ENCODE results near the gene CCDC83.
A peak's percentile ranks its signal among the peaks of the same experiment; 100 is the strongest.

Gene CCDC83

GRCh38 chr11:85935751-85936150, 80.6 kb downstream of the CCDC83 start:
- no peak for TF ChIP-seq CTCF (IDR thresholded peaks at IDR 0.05)
- Histone ChIP-seq H3K4me3 (no peak overlapping the region), H3K27ac (no peak overlapping the region)
- DNase-seq (ENCODE audit: low spot score): no peak

- no peak overlapping the region for H3K27ac ChIP-seq
- TF ChIP-seq CTCF (IDR thresholded peaks at IDR 0.05): no peak
Observed at GRCh38 chr11:85937835-85938234, 82.7 kb downstream of the CCDC83 start.

GRCh38 chr11:85939099-85940015, 84.2 kb downstream of the CCDC83 start:
- Histone ChIP-seq H3K27ac (no peak overlapping the region), H3K4me3 (no peak overlapping the region)
- DNase-seq (ENCODE audit: low spot score): no peak
- TF ChIP-seq CTCF (IDR thresholded peaks at IDR 0.05): no peak

More at GRCh38 chr11:85937835-85938234, 82.7 kb downstream of the CCDC83 start:
- no peak overlapping the region for H3K4me3 ChIP-seq
- DNase-seq (ENCODE audit: low spot score): no peak

GRCh38 chr11:85941380-85941973, 86.3 kb downstream of the CCDC83 start:
- no peak overlapping the region for H3K27ac ChIP-seq
- no peak for DNase-seq (ENCODE audit: low spot score)
- no peak overlapping the region for H3K4me3 ChIP-seq
- peak; percentile 66 for TF ChIP-seq CTCF (IDR thresholded peaks at IDR 0.05)

- Histone ChIP-seq H3K4me3 (no peak overlapping the region), H3K27ac (no peak overlapping the region)
- TF ChIP-seq CTCF (IDR thresholded peaks at IDR 0.05): no peak
- no peak for DNase-seq (ENCODE audit: low spot score)
Observed at GRCh38 chr11:85945296-85945695, 90.1 kb downstream of the CCDC83 start.

GRCh38 chr11:85945788-85946187, 90.6 kb downstream of the CCDC83 start:
- Histone ChIP-seq H3K27ac (no peak overlapping the region), H3K4me3 (no peak overlapping the region)
- no peak for TF ChIP-seq CTCF (IDR thresholded peaks at IDR 0.05)
- DNase-seq (ENCODE audit: low spot score): no peak

Measured in coronary artery (tissue), 2 donors.